ENCODE measurements around the gene KIF3B. TPM values are rescaled to one million over a fixed set of nuclear protein-coding genes. Genes with fewer than 3 reads are reported as not detected.
A peak's percentile ranks its signal among the peaks of the same experiment; 100 is the strongest.

KIF3B gene
- total RNA-seq, 1 experiment from 2014 or later = 20.0 TPM

GRCh38 chr20:32352121-32352720 lies 74.8 kb downstream of the KIF3B start:
- Histone ChIP-seq H3K4me2 (ENCODE audit: low read length) (no peak overlapping the region), H2AFZ (ENCODE audit: low read length) (no peak overlapping the region), H3K9ac (ENCODE audit: low read length) (no peak overlapping the region), H3K79me2 (ENCODE audit: low read length) (no peaks in the 10 kb centered on the region), H3K4me1 (ENCODE audit: insufficient read depth, low read length) (peaks cover 34% of the 10 kb centered on the region), H3K36me3 (ENCODE audit: low read depth, low read length) (no peaks in the 10 kb centered on the region), H3F3A (ENCODE audit: low read length, unreplicated experiment) (peaks cover 8% of the 10 kb centered on the region), H3K9me3 (ENCODE audit: low read length) (no peaks in the 10 kb centered on the region), H3K27ac (ENCODE audit: low read length) (no peak overlapping the region), H4K20me1 (ENCODE audit: low read length) (no peaks in the 10 kb centered on the region), H3K9me2 (replicated peaks; ENCODE audit: low read length) (no peaks in the 10 kb centered on the region), H3K4me3 (ENCODE audit: low read length) (no peak overlapping the region), H3K27me3 (ENCODE audit: low read length) (no peaks in the 10 kb centered on the region)
- no peak for ATAC-seq
- ChIA-PET POLR2A (ENCODE audit: unreplicated experiment) (no interaction called here), CTCF (no interaction called here)
- no TSS peak for BruUV-seq (replicated peaks)
- no peak for TF ChIP-seq EZH2 (IDR thresholded peaks at IDR 0.05; ENCODE audit: low read length, unreplicated experiment)
- intact Hi-C loops (cut with micrococcal nuclease) = loop anchor here (10.0 kb wide), 1 partner anchor 147 kb away; the partner anchor contains the start of genes PLAGL2 and POFUT1
- DNase-seq = no peak

DNA sequence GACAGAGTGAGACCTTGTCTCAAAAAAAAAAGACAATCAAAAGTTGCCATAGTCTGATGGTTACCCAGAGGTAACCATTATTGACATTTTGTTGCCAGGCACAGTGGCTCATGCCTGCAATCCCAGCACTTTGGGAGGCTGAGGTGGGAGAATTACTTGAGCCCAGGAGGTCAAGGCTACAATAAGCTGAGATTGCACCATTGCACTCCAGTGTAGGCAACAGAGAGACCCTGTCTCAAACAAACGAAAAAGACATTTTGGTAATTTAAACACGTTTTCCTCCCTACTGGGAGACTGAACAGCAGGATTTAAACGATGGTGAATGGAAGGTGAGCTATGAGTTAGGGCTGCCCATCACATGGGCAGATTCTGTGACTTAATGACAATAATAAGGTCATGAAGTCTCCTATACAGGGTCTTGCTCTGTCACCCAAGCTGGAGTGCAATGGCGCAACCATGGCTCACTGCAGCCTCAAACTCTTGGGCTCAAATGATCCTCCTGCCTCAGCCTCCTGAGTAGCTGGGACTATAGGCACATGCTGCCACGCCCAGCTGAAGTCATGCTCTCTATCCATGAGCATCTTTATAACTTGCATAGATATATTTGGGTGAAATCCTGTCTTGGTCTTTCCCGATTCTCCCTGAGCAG lies 76.5 kb downstream of the KIF3B start:
- intact Hi-C loops (cut with micrococcal nuclease) = loop anchor here (10.0 kb wide), 1 partner anchor 149 kb away; the partner anchor contains the start of genes PLAGL2 and POFUT1
- H4K20me1 ChIP-seq (ENCODE audit: low read length) = peaks cover under 1% of the 10 kb centered on the region; the same call in 1 of the 2 replicates
- peaks cover 8% of the 10 kb centered on the region for H3F3A ChIP-seq (ENCODE audit: low read length, unreplicated experiment)
- no peak overlapping the region for H3K4me3 ChIP-seq (ENCODE audit: low read length)
- ChIA-PET POLR2A (ENCODE audit: unreplicated experiment) (no interaction called here), CTCF (no interaction called here)
- H3K9me2 ChIP-seq (replicated peaks; ENCODE audit: low read length) = no peaks in the 10 kb centered on the region
- peaks cover 3% of the 10 kb centered on the region for H3K79me2 ChIP-seq (ENCODE audit: low read length)
- no TSS peak for BruUV-seq (replicated peaks)
- no peak overlapping the region for H2AFZ ChIP-seq (ENCODE audit: low read length)
- TF ChIP-seq, protein P1, sequence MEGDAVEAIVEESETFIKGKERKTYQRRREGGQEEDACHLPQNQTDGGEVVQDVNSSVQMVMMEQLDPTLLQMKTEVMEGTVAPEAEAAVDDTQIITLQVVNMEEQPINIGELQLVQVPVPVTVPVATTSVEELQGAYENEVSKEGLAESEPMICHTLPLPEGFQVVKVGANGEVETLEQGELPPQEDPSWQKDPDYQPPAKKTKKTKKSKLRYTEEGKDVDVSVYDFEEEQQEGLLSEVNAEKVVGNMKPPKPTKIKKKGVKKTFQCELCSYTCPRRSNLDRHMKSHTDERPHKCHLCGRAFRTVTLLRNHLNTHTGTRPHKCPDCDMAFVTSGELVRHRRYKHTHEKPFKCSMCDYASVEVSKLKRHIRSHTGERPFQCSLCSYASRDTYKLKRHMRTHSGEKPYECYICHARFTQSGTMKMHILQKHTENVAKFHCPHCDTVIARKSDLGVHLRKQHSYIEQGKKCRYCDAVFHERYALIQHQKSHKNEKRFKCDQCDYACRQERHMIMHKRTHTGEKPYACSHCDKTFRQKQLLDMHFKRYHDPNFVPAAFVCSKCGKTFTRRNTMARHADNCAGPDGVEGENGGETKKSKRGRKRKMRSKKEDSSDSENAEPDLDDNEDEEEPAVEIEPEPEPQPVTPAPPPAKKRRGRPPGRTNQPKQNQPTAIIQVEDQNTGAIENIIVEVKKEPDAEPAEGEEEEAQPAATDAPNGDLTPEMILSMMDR (conservative IDR thresholded peaks at IDR 0.05; ENCODE audit: low read depth, low read length) = no peak
- TF ChIP-seq EZH2phosphoT487 (IDR thresholded peaks at IDR 0.05; ENCODE audit: borderline replicate concordance, low read length) (no peak), EZH2 (IDR thresholded peaks at IDR 0.05; ENCODE audit: low read length, unreplicated experiment) (no peak)
- H3K9ac ChIP-seq (ENCODE audit: low read length) = no peak overlapping the region
- H3K9me3 ChIP-seq (ENCODE audit: low read length) = no peaks in the 10 kb centered on the region
- H3K27me3 ChIP-seq (ENCODE audit: low read length) = no peaks in the 10 kb centered on the region
- H3K27ac ChIP-seq (ENCODE audit: low read length) = 0 out of 2 replicates have a peak overlapping the region, but pooled peaks have one; percentile 42
- no peaks in the 10 kb centered on the region for H3K36me3 ChIP-seq (ENCODE audit: low read depth, low read length)
- peak overlapping the region; percentile 47; the same call in 1 of the 2 replicates for H3K4me2 ChIP-seq (ENCODE audit: low read length)
- peaks cover 37% of the 10 kb centered on the region for H3K4me1 ChIP-seq (ENCODE audit: insufficient read depth, low read length)
- no peak for DNase-seq
- ATAC-seq = no peak

DNA sequence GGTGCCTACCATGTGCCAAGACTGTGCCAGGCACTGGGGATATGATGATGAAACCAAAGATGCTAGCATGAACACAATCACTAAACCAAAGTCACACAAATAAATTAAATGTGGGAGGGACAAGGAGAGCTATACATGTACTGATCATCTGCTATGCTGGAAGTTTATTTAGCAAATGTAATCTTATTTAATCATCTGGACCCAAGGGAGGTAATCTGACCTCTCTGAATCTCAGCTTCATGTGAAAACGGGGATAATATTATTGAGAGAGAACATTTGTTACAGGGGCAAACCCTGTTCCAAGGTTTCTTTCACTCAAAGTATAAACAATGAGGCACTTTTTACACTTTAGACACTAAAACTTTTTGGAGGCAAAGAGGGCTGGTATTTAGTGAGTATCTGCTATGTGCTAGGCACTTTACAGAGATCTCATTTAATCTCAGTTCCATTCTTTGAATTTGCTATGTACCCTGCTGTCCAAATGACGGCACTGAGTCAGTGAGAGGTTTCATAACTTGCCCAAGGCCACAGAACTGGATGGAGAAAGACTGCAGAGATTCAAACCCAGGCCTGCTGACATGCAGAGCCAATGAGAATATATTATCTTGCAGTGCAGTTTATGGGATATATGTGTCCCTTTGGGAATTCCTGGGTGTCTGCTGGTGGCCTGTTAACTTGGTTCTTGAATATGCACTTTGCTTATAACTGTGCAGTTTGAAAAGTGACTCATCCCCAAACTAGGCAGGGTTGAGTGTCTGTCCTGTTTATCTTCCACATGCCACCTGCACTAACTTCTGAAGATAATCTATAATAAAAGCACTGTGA lies 77.4 kb downstream of the KIF3B start:
- no peak overlapping the region for H3K9ac ChIP-seq (ENCODE audit: low read length)
- no peaks in the 10 kb centered on the region for H3K27me3 ChIP-seq (ENCODE audit: low read length)
- peaks cover 9% of the 10 kb centered on the region for H4K20me1 ChIP-seq (ENCODE audit: low read length)
- peaks cover 37% of the 10 kb centered on the region for H3K4me1 ChIP-seq (ENCODE audit: insufficient read depth, low read length)
- no peaks in the 10 kb centered on the region for H3K9me2 ChIP-seq (replicated peaks; ENCODE audit: low read length)
- ATAC-seq (peak; percentile 52), DNase-seq (peak; percentile 84)
- H3K4me3 ChIP-seq (ENCODE audit: low read length) = no peak overlapping the region
- TF ChIP-seq EZH2 (IDR thresholded peaks at IDR 0.05; ENCODE audit: low read length, unreplicated experiment) = no peak
- TF ChIP-seq EZH2phosphoT487 (IDR thresholded peaks at IDR 0.05; ENCODE audit: borderline replicate concordance, low read length) = no peak
- TF ChIP-seq, protein P1 (conservative IDR thresholded peaks at IDR 0.05; ENCODE audit: low read depth, low read length) = no peak
- H3K4me2 ChIP-seq (ENCODE audit: low read length) = peak overlapping the region; percentile 47
- POLR2A ChIA-PET (ENCODE audit: unreplicated experiment) = no interaction called here
- BruUV-seq (replicated peaks) = no TSS peak
- no peaks in the 10 kb centered on the region for H3K36me3 ChIP-seq (ENCODE audit: low read depth, low read length)
- peaks cover 11% of the 10 kb centered on the region for H3K79me2 ChIP-seq (ENCODE audit: low read length)
- H3K9me3 ChIP-seq (ENCODE audit: low read length) = no peaks in the 10 kb centered on the region
- H3K27ac ChIP-seq (ENCODE audit: low read length) = peak overlapping the region; percentile 42
- H3F3A ChIP-seq (ENCODE audit: low read length, unreplicated experiment) = peaks cover 8% of the 10 kb centered on the region
- H2AFZ ChIP-seq (ENCODE audit: low read length) = peak overlapping the region; percentile 9; the same call in 1 of the 2 replicates
- CTCF ChIA-PET = no interaction called here
- intact Hi-C loops (cut with micrococcal nuclease) = loop anchor here (1.0 to 10.0 kb wide), 2 partner anchors 18 to 150 kb away; partner anchors contain the start of genes PLAGL2 and POFUT1
